Measurements from ENCODE around the gene TTC9B. TPM values are rescaled to one million over a fixed set of nuclear protein-coding genes. Genes with fewer than 3 reads are reported as not detected.

TTC9B gene
- total RNA-seq, 4 donors from 2014 or later = not detected

DNA sequence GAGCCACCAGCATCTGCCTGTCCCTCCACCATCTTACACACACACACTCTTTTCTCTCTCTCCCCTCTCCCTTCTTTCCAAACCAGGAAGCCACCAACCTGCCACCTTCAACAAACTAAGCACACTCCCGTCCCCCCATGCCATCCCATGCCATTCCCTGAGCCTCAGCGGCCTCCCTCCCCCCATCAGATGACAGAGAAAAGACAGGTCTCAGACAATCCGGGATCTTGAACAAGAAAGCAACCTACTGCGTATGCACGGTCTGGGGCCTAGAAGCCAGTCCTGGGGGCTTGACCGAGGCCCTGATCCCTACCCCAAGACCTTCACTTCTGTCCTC lies 47.5 kb upstream of the TTC9B start:
- Histone ChIP-seq H3K36me3 (peaks cover 0 to 73% (median 22%) of the 10 kb centered on the region in 3 donors), H3K4me1 (peaks cover 0 to 31% (median 0%) of the 10 kb centered on the region in 3 donors), H3K27ac (no peak overlapping the region), H3K4me3 (no peak overlapping the region), H3K27me3 (no peaks in the 10 kb centered on the region), H3K9me3 (no peaks in the 10 kb centered on the region)
- intact Hi-C loops (cut with DNase I) = no loop called here
- no peak for DNase-seq
- TF ChIP-seq, protein P1, sequence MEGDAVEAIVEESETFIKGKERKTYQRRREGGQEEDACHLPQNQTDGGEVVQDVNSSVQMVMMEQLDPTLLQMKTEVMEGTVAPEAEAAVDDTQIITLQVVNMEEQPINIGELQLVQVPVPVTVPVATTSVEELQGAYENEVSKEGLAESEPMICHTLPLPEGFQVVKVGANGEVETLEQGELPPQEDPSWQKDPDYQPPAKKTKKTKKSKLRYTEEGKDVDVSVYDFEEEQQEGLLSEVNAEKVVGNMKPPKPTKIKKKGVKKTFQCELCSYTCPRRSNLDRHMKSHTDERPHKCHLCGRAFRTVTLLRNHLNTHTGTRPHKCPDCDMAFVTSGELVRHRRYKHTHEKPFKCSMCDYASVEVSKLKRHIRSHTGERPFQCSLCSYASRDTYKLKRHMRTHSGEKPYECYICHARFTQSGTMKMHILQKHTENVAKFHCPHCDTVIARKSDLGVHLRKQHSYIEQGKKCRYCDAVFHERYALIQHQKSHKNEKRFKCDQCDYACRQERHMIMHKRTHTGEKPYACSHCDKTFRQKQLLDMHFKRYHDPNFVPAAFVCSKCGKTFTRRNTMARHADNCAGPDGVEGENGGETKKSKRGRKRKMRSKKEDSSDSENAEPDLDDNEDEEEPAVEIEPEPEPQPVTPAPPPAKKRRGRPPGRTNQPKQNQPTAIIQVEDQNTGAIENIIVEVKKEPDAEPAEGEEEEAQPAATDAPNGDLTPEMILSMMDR (IDR thresholded peaks at IDR 0.05) = no peak
- TF ChIP-seq POLR2A (IDR thresholded peaks at IDR 0.05) = no peak
- 79% methylated on average over 2 of the region's 6 CpGs; no CpG with 5 or more reads in 1 of the 2 donors for WGBS, 2 donors

GRCh38 chr19:40265055-40265762 lies 47.0 kb upstream of the TTC9B start:
- DNase-seq = no peak
- Histone ChIP-seq H3K36me3 (peaks cover 0 to 70% (median 22%) of the 10 kb centered on the region in 3 donors), H3K27ac (no peak overlapping the region), H3K27me3 (no peaks in the 10 kb centered on the region), H3K4me1 (peaks cover 0 to 26% (median 0%) of the 10 kb centered on the region in 3 donors), H3K4me3 (no peak overlapping the region), H3K9me3 (no peaks in the 10 kb centered on the region)
- no peak for TF ChIP-seq POLR2A (IDR thresholded peaks at IDR 0.05)
- TF ChIP-seq, protein P1 (IDR thresholded peaks at IDR 0.05) = no peak
- intact Hi-C loops (cut with DNase I) = no loop called here
- WGBS, 2 donors = 90 to 92% methylated on average over 3 to 9 of the region's 22 CpGs

- WGBS, 2 donors = 78 to 87% methylated on average over 15 to 18 of the region's 19 CpGs
- TF ChIP-seq POLR2A (IDR thresholded peaks at IDR 0.05) = no peak
- TF ChIP-seq, protein P1 (IDR thresholded peaks at IDR 0.05) = no peak
- Histone ChIP-seq H3K9me3 (no peaks in the 10 kb centered on the region), H3K4me3 (no peak overlapping the region), H3K27me3 (no peaks in the 10 kb centered on the region), H3K4me1 (peaks cover 0 to 33% (median 0%) of the 10 kb centered on the region in 3 donors), H3K36me3 (peaks cover 0 to 62% (median 22%) of the 10 kb centered on the region in 3 donors), H3K27ac (no peak overlapping the region)
- no peak for DNase-seq
- intact Hi-C loops (cut with DNase I) = no loop called here
Observed at GRCh38 chr19:40264314-40265054, 46.3 kb upstream of the TTC9B start.

DNA sequence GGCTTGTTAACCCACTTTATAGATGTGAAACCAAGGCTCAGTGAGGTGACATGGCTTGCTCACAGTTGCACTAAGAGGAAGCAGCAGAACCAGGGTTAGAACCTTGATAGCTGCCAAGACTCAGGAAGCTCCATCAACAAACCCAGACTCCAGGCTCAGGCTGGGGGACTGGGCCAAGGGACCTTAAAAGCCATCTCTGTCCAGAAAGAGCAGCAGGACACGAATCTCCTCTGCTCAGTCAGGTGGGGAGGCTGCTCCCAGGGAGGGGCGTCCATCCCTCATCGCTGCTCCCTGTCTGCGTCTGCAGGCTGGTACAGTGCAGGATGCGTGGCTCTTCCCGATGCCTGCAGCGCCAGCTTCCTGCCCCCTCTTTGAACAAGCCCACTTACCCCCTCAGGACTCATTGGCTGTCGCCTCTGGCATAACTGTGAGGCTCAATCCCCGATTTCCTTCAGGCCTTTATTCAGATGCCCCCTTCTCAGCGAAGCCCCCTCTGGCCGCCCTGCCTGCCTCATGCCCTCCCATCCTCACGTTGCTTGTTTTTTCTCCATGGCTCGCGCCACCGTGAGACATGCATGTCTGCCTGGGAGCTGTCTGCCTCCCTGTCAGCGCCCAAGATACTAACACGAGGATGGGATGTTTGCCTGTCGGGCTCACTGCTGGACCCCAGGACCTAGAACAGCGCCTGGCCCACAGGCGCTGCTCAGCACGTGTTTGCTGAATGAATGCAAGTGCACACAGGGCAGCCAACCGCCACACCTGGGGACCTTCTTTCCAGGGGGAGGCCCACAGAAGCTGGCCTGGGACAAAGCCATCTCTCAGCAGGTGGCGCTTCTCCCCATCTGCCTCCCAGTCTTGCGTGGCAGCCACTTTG lies 45.5 kb upstream of the TTC9B start:
- Histone ChIP-seq H3K9me3 (no peaks in the 10 kb centered on the region), H3K27me3 (no peaks in the 10 kb centered on the region), H3K36me3 (peaks cover 0 to 58% (median 22%) of the 10 kb centered on the region in 3 donors), H3K4me1 (peaks cover 0 to 34% (median 0%) of the 10 kb centered on the region in 3 donors), H3K4me3 (no peak overlapping the region), H3K27ac (no peak overlapping the region)
- DNase-seq = no peak
- TF ChIP-seq, protein P1 (IDR thresholded peaks at IDR 0.05) = no peak
- no peak for TF ChIP-seq POLR2A (IDR thresholded peaks at IDR 0.05)
- intact Hi-C loops (cut with DNase I) = no loop called here
- 89 to 90% methylated on average over 13 to 14 of the region's 24 CpGs for WGBS, 2 donors

All from esophagus squamous epithelium (tissue), 5 donors.